ENCODE measurements around the gene MED25.

MED25 gene

DNA sequence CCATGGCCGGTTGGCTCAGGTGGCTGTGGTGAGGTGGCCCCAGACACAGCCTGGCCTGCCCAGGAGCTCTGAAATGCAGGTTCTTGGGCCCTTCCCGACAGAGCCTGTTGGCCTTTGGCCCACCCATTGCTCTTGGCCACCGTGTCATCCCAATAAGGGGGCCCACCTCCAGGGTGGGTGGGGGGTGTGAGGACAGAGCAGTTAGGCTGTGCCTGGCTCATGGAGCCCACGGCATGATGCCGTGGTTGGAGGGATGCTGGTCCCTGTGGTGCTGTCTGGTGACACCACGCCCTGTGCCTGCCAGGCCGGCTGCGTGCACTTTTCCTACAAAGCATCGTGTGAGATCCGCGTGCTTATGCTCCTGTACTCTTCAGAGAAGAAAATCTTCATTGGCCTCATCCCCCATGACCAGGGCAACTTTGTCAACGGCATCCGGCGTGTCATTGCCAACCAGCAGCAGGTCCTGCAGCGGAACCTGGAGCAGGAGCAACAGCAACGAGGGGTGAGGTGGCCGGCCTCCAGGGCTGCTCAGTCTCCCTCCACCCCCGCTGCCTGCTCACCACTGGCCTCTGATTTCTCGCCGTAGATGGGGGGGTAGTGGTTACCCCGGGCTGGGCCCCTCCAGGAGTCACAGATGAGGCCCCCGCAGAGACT is 41.7 kb downstream of the MED25 start:
- FAIRE-seq, result no peak

DNA sequence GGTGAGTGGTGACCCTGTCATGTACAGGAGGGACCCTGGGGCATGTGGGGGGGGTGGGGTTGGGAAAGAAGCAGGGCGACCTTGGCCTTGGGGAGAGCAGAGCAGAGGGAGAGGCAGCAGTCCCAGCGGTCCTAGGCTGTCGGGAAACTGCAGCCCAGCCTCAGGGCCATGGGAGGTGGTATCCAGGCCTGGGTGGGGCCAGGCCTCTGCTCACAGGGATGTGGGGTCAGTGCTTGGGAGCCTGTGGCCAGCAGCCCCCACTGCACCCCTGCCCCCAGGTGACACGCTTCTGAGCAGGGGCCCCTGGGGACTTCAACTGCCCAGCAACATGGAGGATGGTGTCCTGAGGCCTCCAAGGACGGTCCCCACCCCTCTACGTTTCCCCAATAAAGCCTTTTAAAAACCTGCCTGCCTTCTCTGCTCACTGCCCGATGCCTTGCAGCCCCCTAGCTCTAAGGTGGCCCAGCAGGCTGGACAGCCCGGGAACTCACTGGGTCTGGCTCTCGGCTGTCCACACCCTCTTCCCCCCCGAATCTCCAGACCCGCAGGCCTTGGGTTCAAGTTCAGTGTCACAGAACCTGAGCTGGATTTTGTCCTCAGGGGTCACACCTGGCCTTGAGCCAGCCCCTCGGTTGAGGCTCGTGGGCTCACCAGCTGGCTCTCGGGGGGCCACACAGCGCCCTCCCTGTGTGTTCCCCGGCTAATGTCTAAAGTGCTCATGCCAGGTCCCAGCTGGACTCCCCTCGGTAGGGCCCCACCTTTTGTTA is 42.4 kb downstream of the MED25 start:
- FAIRE-seq, result no peak

DNA sequence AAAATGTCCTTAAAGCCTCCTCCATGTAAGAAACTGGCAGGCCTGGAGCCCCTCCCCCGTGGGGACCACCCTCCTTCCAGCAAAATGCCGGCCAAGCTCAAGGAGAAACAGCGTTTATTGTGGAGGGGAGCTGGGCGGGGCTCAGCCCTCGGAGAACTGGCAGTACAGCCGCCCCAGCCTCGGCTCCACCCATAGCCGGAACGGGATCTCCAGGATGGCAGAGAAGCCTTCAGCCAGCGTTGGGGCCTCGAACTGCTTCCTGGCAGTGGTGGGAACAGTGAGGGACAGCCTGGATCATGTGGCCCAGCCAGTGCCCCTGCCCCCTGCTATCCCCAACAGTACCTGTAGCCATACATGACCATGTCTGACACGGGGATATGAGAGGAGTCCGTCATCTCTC is 43.0 kb downstream of the MED25 start:
- no peak for FAIRE-seq

DNA sequence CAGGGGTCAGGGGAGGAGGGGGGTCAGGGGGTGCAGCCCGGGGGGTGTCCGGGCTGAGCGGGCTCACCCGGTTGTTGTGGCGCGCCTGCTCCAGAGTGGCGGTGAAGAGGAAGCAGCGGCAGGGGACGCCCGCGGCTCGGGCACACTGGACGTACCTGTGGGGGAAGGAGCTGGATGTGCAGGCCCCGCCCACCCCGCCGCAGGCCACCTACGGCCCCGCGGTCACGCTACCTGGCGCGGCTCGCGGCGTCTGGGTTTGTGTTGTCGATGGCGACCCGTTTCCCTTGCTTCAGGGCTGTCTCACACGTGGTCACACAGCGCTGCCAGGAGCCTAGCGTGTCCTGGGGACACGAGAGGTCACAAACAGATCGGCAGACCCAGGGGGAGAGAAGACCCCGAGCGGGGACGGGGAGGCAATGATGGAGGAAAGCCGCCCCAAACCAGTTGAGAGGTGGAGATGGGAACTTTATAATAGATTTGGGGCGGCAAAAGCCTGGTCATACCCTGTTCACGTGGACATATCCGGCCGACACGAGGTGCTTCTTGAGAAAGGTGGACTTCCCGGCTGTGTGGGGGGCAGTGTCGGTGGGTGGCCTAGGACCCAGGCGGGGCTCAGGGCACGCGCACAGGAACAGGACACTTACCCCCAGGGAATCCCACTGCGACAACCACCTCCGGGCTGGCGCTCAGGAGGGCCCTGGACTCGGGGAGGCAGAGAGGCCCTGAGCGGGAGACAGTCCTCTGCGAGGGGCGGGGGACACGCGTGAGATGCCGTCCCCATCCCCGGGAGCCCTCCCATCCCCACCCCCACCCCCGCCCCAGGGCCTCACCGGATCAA is 43.7 kb downstream of the MED25 start:
- no peak for FAIRE-seq

DNA sequence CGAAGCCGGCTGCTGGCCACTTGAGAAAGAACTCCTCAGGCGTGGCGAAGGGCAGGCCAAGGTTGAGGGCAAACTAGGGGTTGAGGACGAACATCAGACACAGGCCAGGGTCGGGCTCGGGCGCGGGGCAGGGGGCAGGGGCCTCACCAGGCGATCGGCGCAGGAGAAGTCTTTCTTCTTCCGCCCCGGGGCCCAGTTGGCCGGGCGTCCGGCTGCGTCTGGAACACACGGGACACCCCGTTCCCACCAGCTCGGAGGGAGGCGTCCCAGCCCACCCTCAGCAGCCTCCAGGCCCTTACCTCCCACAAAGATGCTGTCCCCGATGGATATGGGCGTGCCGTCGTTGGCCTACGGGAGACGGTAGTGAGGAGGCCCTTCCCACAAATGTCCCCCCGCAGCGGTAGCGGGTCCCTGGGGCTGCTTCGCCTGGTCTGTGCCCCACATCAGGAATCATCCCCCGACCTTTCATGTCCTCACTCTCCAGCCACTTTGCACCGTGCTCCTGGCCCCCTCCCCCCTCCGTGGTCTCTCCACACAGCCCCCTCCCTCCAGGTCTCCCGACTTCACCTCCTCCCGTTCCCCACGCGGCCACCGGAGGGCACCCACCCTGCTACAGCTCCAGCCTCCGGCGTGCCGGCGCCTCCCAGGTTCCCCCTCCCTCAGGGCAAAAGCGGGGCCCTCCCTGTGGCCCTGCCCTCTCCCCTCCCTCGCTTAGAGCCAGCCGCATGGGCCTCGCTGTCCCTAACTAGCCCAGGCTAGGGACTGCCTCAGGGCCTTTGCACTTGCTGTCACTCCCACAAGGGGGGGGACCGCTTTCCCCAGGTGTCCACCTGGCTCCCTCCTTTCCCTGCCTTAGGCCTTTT is 44.5 kb downstream of the MED25 start:
- no peak for FAIRE-seq

DNA sequence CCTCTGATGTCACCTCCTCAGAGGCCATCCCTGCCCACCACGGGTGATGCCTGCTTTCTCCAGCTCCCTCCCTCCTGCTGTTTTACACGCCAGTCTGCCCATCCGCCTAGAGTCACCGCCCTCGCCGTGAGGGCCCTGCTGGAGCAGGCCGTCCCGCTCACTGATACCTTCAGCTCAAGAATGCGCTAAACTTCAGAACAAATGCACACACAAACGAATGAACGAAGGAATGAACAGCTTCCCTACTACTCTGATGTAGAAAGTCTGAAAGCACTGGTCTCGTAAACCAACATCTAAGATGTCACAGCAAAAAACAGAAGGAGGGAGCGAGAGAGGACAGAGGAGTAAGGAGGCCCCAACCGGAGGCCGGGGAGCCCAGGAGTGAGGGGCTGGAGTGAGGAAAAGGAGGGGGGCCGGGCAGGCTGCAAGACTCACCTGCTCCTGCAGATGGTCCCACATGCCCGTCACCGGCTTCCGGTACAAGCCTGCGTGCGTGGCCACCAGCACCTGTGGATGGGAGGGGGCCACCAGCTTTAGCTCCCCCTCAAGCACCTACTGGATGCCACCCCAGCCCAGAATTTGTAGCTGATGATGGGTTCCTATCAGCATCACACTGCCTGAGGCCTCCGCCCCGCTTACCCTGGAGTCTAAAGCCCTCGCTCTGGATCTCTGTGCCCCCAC is 45.3 kb downstream of the MED25 start:
- FAIRE-seq, result no peak

DNA sequence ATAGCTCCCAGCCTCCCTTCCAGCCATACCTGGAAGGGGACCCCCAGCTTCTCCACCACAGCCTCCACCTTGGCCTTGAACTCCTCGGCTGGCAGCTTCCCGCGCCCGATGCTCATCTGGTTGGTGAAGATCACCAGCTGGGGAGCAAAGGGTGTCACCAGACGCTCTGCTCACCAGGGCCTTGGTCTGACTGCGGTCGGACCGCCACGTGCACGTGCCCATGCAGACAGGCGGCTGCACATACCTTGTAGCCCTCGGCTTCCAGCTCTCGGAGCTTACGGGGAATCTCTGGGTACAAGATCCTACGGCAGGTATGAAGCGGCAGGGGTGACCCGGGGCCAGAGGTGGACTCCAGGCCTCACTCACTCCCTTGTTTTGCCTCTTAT is 45.8 kb downstream of the MED25 start:
- FAIRE-seq, result no peak

DNA sequence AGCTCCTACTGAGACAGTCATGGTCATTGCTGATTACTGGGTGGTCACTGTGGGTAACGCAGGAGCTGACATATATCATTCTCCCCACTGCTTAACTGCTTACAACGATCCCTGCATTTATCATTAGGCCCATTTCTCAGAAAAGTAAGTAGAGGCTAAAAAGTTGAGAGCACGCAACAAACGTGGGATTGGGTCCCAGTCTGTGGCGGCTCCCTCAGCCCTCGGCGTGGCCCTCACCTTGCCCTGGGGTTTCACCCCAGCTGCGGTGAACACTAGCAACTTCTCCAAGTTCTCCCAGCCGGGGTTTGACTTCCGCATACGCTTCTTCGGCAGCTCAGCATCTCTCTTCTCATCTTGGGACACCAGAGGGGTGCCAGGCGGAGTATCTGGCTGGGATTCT is 46.8 kb downstream of the MED25 start:
- no peak for FAIRE-seq

DNA sequence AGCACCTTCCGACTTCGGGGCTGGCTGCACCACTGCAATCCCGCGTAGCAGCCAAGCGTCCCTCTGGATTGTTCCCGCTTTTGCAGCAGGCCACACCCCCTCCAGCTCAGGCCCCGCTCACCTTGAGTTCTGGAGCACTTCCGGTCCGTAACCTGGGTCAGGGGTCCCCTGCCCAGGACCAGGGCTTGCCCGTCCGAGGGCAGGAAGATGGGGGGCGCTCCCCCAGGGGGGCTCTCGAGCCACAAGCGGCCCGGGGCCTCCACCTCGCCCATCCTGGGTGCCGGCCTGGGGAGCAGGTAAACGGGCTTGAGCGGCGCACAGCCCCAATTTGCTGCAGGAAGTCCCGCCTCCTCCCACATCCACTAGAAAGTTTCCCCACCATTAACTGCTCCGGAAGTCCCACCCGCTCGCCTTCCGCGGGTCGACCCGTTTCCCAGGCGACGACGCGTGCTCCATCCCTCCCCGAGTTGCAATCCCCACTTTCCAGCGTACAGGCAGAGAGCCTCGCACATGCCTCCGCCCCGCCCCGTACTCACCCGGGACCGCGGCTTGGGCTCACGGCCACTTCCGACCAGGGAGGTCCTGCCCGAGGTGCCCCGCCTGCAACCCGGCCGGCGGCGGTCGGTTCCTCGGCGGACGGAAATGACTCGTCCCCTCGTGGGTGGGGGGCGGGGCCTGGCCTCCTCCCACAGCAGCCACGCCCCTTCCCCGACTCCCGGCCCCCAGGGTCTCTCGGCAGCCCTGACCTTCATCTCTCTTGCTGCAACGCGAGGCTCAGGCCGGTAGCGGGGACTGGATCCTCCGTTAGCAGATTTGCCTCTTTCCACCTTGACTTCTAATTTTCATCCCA is 49.1 kb downstream of the MED25 start, which contains the start of gene PNKP:
Gene PNKP, minus strand, starts transcription at position 644 of the 850 bp plus-strand sequence. Its CDS starts 372 bp downstream, at position 272.
- FAIRE-seq, result no peak

DNA sequence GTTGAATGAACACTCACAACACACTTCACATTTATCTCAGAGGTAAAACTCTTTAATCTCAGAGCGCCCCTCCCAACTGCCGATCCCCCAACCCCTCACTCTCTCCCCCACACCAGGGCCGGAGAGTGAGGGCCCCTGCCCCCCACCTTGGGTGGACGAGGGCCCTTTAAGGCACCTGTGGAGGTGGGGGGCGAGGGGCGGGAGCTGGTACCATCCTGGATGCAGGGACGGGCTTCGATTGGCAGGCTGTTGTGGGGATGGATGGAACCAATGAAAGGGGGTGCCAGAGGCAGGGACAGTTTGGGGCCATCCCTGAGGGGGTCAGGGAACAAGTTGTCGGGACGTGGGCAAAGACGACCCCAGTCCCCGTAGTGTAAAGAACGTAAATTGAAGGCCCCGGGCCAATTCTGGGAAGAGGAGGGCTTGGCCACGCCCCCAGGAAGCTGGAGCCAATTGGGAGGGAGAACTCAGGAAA is 51.0 kb downstream of the MED25 start:
- no peak for FAIRE-seq

DNA sequence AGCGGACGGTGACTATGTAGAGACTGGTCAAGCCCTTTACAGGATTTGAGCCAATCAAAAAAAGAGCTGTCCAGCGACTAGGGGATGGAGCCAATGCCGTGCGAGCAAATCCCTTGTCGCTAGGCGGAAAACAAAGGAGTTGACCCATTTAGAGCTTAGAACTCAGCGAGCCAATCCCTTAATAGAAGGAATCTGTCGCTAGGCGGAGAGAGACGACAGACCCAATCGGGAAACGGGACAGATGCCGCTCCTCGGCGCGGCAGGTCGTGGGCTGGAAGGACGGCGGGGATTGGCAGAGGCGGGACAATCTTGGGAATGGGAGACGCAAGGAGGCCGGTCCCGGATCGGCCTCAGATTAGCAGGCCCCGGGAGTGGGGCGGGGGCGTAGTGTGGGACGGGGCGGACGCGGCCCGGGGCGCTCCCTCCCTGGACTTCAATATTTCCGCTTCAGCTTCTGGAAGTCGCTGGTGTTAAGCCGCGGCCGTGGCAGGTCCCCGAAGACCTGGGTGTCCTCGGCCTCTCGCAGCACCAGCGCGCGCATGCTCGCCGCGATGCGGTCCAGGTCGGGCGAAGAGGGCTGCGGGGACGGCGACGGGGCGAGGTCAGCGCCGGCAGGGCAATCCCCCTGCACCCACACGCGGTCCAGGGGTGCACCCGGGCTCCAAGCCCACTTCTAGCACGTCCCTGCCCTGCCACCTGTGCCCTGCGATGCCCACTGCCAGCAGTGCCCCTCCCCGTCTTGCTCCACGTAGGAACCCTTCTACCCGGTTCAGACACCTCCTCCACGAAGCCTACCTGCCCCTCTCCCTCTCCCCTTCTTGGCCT is 51.6 kb downstream of the MED25 start:
- peak; percentile 99 for FAIRE-seq

DNA sequence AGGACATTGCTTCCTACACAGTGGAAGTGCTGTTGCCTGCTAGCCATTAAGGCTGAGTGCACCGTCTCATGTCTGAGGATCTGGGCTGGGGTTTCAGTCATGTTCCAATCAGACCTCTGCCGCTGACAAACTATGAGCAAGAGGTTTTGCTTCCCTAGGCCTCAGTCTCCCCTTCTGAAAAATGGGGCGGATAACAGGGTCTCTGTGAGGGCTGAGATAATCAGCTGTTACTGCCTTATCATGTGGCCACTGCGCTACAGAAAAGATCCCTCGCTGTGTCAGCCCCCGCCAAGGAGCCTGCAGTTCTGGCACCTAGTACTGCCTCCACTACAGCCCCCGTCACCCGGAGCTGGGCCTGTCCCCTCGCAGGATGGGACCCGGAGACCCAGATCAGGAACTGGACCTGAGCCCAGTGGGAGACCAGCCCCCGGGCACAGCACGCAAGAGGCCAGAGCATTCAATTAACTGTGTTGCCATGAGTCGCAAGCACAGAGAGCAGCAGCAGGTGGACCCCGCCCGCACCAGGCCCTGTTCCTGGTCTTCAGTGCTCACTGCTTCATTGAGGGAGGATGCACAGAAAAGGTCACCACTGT is 52.3 kb downstream of the MED25 start:
- FAIRE-seq, result no peak

DNA sequence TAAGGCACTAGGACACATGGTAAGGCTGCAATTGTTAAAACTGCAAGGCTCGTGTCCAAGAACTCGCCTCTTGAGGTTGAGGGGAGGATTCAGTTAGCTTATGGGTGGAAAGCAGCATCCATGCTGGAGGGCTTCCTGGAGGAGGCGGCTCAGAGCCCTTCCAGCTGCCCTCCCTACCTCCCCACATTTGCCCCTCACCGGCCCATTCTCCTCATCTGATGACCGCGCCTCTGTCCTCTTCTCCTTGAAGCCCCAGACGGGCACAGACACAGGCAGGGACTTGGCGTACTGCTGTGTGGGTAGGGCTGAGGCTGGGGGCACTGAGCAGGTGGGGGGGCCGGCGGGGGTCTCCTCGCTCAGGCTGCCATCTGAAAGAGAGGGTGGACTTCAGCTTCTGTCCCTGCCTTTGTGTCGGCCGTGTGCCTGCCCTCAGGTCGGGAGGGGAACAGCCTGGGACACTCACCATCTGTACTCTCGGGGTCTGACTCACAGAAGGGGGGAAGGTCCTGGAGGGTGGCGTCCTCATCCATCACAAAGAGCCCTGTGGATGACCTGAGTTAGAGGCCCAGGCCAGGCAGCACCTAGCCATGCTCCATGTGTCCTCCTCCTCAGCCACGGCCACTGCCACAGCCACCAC is 53.4 kb downstream of the MED25 start:
- no peak for FAIRE-seq

DNA sequence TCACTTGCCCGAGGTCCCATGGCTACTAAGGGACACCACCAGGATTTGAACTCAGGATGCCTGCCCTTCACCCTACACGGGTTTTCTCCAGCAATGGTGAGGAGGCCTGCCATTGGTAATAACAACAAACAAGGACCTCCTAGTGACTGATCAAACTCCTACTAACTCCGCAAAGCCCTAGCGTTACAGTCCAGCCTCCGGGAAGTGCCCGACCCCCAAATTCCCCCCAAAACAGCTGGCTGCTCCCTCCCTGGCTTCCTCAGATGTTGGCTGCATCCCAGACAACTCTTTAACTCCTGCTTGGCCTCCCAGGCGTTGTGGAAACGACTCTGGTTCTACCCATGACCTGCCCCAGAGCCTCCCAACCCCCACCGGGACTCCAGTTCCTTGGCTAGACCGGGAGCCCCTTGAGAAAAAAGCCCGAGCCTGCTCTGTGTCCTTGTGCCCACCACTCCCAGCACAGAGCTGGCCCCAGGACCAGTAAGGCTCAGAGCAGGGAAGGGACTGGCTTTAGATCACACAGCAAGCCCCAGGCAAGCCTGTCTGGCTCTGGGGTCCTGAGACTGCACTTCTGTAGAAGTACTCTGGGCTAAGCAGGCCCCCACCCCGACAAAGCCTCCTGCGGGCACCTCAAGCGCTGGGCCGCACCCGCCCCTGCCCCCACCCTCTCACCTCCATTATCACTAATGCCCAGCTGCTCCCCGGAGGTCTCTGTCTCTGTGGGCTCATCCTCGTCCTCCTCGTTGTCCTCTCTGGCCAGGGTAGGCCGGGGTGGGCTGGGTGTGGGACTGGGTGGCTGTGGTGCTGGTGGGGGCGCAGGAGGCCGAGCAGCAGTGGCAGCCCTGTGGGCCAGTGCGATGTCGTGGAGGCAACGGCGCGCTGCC is 54.4 kb downstream of the MED25 start:
- no peak for FAIRE-seq

DNA sequence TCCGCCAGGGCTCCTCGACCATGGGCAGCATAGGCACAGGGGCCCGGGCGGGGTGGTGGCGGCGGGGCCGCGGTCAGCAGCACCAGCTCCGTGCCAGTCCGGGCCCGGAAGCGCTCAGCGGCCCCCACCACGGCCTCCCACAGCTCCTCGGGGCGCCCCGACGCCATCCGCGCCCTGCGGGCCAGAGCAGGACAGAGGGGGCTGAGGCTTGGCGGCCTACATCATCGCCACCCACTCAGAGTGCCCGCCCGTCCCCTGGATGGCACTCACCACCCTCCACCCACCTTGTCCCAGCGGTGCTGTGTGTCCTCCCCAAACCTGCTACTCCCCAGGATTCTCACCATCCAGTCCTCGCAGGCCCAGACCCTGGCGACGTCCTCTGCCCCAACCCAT is 55.0 kb downstream of the MED25 start:
- FAIRE-seq, result no peak

DNA sequence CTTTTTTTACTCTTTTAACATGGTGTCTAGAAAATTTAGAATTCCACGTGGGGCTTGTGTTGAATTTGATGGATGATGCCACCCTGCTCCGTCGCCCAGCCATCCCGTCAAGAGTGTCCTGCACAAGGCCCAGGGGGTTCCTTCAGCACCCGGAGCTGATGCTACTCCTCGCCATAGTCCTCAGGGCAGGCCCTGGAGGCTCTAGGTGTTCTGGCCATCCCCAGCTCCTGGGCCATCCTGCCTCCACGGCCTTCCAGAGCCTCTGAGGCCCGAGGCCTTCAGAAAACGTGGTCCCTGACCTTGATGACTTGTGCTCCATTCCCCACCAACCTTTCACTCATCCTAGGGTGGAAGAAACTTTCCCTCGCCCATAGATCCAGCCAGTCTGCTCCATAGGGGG is 55.7 kb downstream of the MED25 start:
- no peak for FAIRE-seq

DNA sequence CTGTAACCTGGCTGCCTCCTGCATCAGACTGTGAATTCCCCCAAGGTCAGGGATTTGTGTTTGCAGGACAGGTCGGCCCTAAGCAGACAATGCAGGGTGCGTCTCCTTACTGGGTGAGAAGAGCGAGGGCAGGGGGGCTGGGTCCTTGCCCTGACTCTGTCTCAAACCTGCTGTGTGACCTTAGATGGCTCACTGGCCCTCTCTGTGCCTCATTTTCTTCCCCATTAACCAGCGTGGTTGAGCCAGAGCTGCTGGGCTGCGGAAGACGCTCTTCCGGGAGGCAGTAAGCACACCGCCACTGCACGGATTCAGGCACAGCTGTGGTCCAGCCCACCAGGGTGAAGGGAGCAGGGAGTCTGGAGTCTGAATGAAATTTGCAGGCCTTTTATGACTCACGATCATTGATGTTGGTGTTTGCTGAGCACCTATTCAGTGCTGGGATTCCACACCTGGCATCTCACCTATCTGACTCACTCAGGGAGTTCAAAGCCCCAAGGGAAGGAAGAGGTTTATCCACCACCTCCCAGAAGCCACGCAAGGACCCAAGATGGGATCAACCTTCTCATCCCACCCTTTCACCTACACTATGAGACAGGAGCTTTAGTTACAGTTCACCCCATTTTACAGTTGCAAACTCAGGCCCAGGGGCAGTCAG is 56.5 kb downstream of the MED25 start:
- FAIRE-seq, result no peak

DNA sequence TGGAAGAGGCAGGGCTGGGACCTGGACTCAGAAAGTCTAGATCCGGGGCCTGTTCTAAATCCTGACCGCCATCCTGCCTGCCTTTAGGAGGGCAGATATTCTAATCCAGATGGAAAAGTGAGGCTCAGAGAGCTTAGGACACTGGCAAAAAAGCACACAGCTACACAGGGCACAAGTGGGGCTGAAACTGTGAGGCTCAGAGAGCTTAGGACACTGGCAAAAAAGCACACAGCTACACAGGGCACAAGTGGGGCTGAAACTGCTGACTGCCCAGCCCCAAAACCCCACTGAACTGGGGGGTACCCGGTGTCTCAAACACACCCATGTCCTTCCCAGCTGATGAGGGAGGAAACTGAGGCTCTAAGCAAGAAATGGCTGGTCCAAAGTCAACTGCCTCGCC is 57.1 kb downstream of the MED25 start:
- no peak for FAIRE-seq

Data from TTC549 (cell line).